A673 (cell line): ENCODE results near the gene LGR4. TPM values are rescaled to one million over a fixed set of nuclear protein-coding genes. Genes with fewer than 3 reads are reported as not detected.

Experiments used
- BruUV-seq: library from RNA; stranded (reverse); fragments of 400-500 nt; replicated peaks from 2 replicates; lab custom pipeline; 2021; lab: Mats Ljungman, UMichigan
- CTCF ChIA-PET: fragments of 300-600 bp; sonication (Branson Sonifier 250); formaldehyde crosslinking; loops from one replicate; lab custom pipeline; 2022; ENCODE audit warnings: antibody characterized with exemption; lab: Charles Lee
- POLR2A ChIA-PET: fragments of 300-600 bp; sonication (Branson Sonifier 250); formaldehyde crosslinking; loops from one replicate; lab custom pipeline; 2022; ENCODE audit warnings: antibody characterized with exemption; ENCODE audit not compliant: low non-redundant PET; lab: Charles Lee
- DNase-seq: peaks from one replicate; pipeline ENCODE4 v3.0.0-alpha.2; 2015; ENCODE audit warnings: low spot score
- H3K27ac ChIP-seq: fragments of 200-600 bp; sonication (generic); 2 replicates; pipeline ENCODE4 v1.5.1; 2016; ENCODE audit warnings: mixed run types, low read depth, mild to moderate bottlenecking, mixed read lengths, antibody characterized with exemption, low read length; ENCODE audit not compliant: poor library complexity, severe bottlenecking
- H3K27me3 ChIP-seq: fragments of 200-600 bp; sonication (generic); replicated peaks from 2 replicates; pipeline ENCODE4 v1.6.1; 2017; ENCODE audit warnings: mixed run types, low read depth, mild to moderate bottlenecking, mixed read lengths, antibody characterized with exemption, low read length; ENCODE audit not compliant: insufficient read depth, poor library complexity
- H3K36me3 ChIP-seq: fragments of 200-600 bp; sonication (generic); 2 replicates; pipeline ENCODE4 v1.6.1; 2016; ENCODE audit warnings: mixed run types, mild to moderate bottlenecking, mixed read lengths, antibody characterized with exemption, low read length; ENCODE audit not compliant: insufficient read depth, poor library complexity, severe bottlenecking
- H3K4me1 ChIP-seq: fragments of 200-600 bp; sonication (generic); 2 replicates; pipeline ENCODE4 v1.6.1; 2017; ENCODE audit warnings: mixed run types, mild to moderate bottlenecking, mixed read lengths, antibody characterized with exemption, low read length; ENCODE audit not compliant: insufficient read depth, poor library complexity, severe bottlenecking
- H3K4me3 ChIP-seq: fragments of 200-600 bp; sonication (generic); 2 replicates; pipeline ENCODE4 v1.5.1; 2016; ENCODE audit warnings: low read depth, mixed run types, mild to moderate bottlenecking, mixed read lengths, low read length; ENCODE audit not compliant: poor library complexity, severe bottlenecking
- H3K9me3 ChIP-seq: fragments of 200-600 bp; sonication (generic); 2 replicates; pipeline ENCODE4 v1.6.1; 2016; ENCODE audit warnings: mixed run types, low read depth, mild to moderate bottlenecking, mixed read lengths, antibody characterized with exemption, low read length; ENCODE audit not compliant: poor library complexity, severe bottlenecking
- EZH2 ChIP-seq: fragments of 200-600 bp; sonication (generic); IDR thresholded peaks from 2 replicates; pipeline ENCODE4 v1.6.1; 2017; ENCODE audit warnings: borderline replicate concordance, low read depth, mild to moderate bottlenecking, mixed read lengths, antibody characterized with exemption, low read length; ENCODE audit not compliant: poor library complexity, severe bottlenecking
- intact Hi-C: fragments of 100-400 bp; cut with micrococcal nuclease; formaldehyde crosslinking; loops from one replicate; pipeline ENCODE4 v1.10.0; 2022; ENCODE audit not compliant: unreplicated experiment
- total RNA-seq: library from RNA; stranded (reverse); gene quantifications from 2 replicates; pipeline ENCODE4 v1.2.3, GENCODE V29; 2021
- TF ChIP-seq, protein P1 (sequence below): fragments of 300-800, 200-600 bp; sonication (generic); conservative IDR thresholded peaks from 2 replicates; pipeline ENCODE4 v1.5.1; 2017; ENCODE audit warnings: low read depth, mild to moderate bottlenecking, antibody characterized with exemption, low read length, moderate library complexity, mixed read lengths

LGR4 gene
- total RNA-seq, 1 experiment from 2014 or later: 24.7 TPM

DNA sequence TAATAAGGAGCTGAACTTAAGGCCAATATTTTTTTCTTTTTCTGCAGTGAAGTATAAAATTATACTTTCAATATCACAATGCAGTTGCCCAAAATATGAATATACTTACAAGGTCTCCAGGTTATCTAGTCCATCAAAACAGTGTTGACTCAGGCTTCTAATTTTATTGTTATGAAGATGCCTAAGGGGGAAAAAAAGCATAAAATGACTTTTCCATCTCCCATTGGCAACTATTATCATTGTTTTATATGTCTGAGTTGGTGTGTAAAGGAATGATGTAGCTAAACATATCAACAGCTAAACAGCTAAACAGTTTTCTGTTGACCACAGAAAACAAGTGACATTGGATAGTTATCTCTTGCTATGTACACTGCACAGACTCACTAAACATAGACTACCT lies 88.4 kb downstream of the LGR4 start:
- H3K27me3 ChIP-seq: no peaks in the 10 kb centered on the region
- no peak overlapping the region for H3K4me3 ChIP-seq
- intact Hi-C loops: no loop called here
- TF ChIP-seq, protein P1, sequence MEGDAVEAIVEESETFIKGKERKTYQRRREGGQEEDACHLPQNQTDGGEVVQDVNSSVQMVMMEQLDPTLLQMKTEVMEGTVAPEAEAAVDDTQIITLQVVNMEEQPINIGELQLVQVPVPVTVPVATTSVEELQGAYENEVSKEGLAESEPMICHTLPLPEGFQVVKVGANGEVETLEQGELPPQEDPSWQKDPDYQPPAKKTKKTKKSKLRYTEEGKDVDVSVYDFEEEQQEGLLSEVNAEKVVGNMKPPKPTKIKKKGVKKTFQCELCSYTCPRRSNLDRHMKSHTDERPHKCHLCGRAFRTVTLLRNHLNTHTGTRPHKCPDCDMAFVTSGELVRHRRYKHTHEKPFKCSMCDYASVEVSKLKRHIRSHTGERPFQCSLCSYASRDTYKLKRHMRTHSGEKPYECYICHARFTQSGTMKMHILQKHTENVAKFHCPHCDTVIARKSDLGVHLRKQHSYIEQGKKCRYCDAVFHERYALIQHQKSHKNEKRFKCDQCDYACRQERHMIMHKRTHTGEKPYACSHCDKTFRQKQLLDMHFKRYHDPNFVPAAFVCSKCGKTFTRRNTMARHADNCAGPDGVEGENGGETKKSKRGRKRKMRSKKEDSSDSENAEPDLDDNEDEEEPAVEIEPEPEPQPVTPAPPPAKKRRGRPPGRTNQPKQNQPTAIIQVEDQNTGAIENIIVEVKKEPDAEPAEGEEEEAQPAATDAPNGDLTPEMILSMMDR: no peak
- TF ChIP-seq EZH2: no peak
- H3K4me1 ChIP-seq: peaks cover 14% of the 10 kb centered on the region
- no peak for DNase-seq
- H3K27ac ChIP-seq: no peak overlapping the region
- H3K36me3 ChIP-seq: peaks cover 4% of the 10 kb centered on the region
- ChIA-PET POLR2A (no interaction called here), CTCF (no interaction called here)
- no peaks in the 10 kb centered on the region for H3K9me3 ChIP-seq
- no TSS peak for BruUV-seq

DNA sequence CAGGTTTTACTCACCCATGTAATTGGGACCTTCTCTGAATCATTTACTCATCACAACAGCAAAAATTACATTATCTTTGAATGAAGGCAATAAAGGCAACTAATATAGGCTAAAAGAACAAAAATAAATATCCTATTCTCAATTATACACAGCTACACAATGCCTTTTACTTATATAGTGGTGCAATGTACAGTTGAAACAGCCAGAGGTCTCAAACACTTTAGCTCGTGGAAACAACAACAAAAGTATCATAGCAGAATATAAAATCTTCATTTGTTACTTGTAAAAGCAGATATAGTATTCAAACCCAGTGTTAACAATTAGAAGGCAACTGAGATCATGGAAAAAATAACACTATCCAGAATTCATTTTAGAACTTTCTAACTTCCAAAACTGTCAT lies 88.9 kb downstream of the LGR4 start:
- Histone ChIP-seq H3K4me3 (no peak overlapping the region), H3K9me3 (no peaks in the 10 kb centered on the region), H3K27me3 (no peaks in the 10 kb centered on the region), H3K36me3 (peaks cover 4% of the 10 kb centered on the region), H3K27ac (no peak overlapping the region), H3K4me1 (peaks cover 14% of the 10 kb centered on the region)
- intact Hi-C loops: no loop called here
- DNase-seq: no peak
- no TSS peak for BruUV-seq
- ChIA-PET CTCF (no interaction called here), POLR2A (no interaction called here)
- TF ChIP-seq EZH2: no peak
- TF ChIP-seq, protein P1: no peak

DNA sequence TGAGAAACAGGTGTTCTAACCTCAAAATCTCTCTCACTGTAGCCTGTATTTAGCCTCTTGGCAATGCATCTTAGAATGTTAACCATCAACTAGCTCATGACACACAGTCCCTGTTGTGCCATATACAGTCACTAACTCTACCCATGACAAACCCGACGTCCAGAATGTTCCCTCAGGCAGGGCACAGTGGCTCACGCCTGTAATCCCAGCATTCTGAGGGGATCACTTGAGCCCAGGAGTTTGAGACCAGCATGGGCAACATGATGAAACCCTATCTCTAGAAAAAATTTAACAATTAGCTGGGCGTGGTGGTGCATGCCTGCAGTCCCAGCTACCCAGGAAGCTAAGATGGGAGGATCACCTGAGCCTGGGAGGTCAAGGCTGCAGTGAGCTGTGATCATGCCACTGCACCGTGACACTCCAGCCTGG lies 91.3 kb downstream of the LGR4 start:
- DNase-seq: no peak
- TF ChIP-seq, protein P1: no peak
- intact Hi-C loops: no loop called here
- CTCF ChIA-PET: no interaction called here
- peaks cover 4% of the 10 kb centered on the region for H3K36me3 ChIP-seq
- POLR2A ChIA-PET: no interaction called here
- H3K4me3 ChIP-seq: no peak overlapping the region
- no peaks in the 10 kb centered on the region for H3K27me3 ChIP-seq
- no TSS peak for BruUV-seq
- H3K27ac ChIP-seq: no peak overlapping the region
- no peaks in the 10 kb centered on the region for H3K9me3 ChIP-seq
- peaks cover 7% of the 10 kb centered on the region for H3K4me1 ChIP-seq
